Osteoblast (primary cell): Measurements from ENCODE around the gene DPEP2NB. TPM values are rescaled to one million over a fixed set of nuclear protein-coding genes. Genes with fewer than 3 reads are reported as not detected.

Experiments
- DNase-seq: peaks from one replicate; pipeline ENCODE4 v3.0.0; 2011; ENCODE audit warnings: low spot score, mixed read lengths; ENCODE audit not compliant: insufficient read length; ENCODE audit errors: missing footprints
- H2AFZ ChIP-seq: 2 replicates; pipeline ENCODE4 v1.6.0; 2011; ENCODE audit warnings: mild to moderate bottlenecking, low read length
- H3K27ac ChIP-seq: 2 replicates; pipeline ENCODE4 v1.5.1; 2011; ENCODE audit warnings: mild to moderate bottlenecking, low read depth, low read length, moderate library complexity
- H3K27me3 ChIP-seq: 2 replicates; pipeline ENCODE4 v1.6.0; 2012; ENCODE audit warnings: mild to moderate bottlenecking, control low read depth, inconsistent platforms, low read length, moderate library complexity; ENCODE audit not compliant: insufficient read depth
- H3K36me3 ChIP-seq: 2 replicates; pipeline ENCODE4 v1.5.1; 2011; ENCODE audit warnings: mild to moderate bottlenecking, low read length, control low read depth, moderate library complexity; ENCODE audit not compliant: insufficient read depth
- H3K4me1 ChIP-seq: 2 replicates; pipeline ENCODE4 v1.5.1; 2011; ENCODE audit warnings: mild to moderate bottlenecking, low read length, control low read depth, moderate library complexity; ENCODE audit not compliant: insufficient read depth
- H3K4me2 ChIP-seq: 2 replicates; pipeline ENCODE4 v1.6.0; 2011; ENCODE audit warnings: mild to moderate bottlenecking, low read length; ENCODE audit not compliant: insufficient read depth
- H3K4me3 ChIP-seq: fragments of 200-600 bp; sonication (generic); 3 replicates; pipeline ENCODE4 v1.5.1; 2012; ENCODE audit warnings: mild to moderate bottlenecking, low read length, inconsistent platforms; ENCODE audit not compliant: insufficient read depth
- H3K79me2 ChIP-seq: 2 replicates; pipeline ENCODE4 v1.6.0; 2012; ENCODE audit warnings: mild to moderate bottlenecking, low read length, control low read depth, inconsistent platforms; ENCODE audit not compliant: insufficient read depth
- H3K9me3 ChIP-seq: 2 replicates; pipeline ENCODE4 v1.5.1; 2011; ENCODE audit warnings: low read depth, low read length, control low read depth
- H4K20me1 ChIP-seq: 2 replicates; pipeline ENCODE4 v1.6.0; 2012; ENCODE audit warnings: mild to moderate bottlenecking, low read length, control low read depth; ENCODE audit not compliant: insufficient read depth
- CTCF ChIP-seq: IDR thresholded peaks from 2 replicates; pipeline ENCODE4 v1.5.1; 2011; ENCODE audit warnings: mild to moderate bottlenecking, low read depth, low read length, moderate library complexity; ENCODE audit errors: extremely low read depth
- total RNA-seq: library from RNA; depleted of rRNA; stranded (reverse); fragments of >200 nt; gene quantifications from 2 replicates; pipeline ENCODE4 v1.2.3, GENCODE V29; 2012

DPEP2NB gene
- total RNA-seq, 1 donor, result not detected

- Histone ChIP-seq H2AFZ (no peak overlapping the region), H3K27ac (no peak overlapping the region)
Observed at GRCh38 chr16:68028996-68029395, 13.3 kb upstream of the DPEP2NB start.

GRCh38 chr16:68022728-68023537, 7.2 kb upstream of the DPEP2NB start, which contains the start of the genes DDX28 and DUS2:
Gene DDX28 (minus strand): TSS chr16:68023232. CDS start chr16:68023202, 30 bp downstream.
Gene DUS2 (plus strand): TSS chr16:68023284. CDS start chr16:68038024, 14,740 bp downstream.
- Histone ChIP-seq H2AFZ (peak within 1 kb of the TSS; percentile 99), H3K9me3 (no peaks in the 10 kb centered on the region), H3K79me2 (peaks cover 37% of the 10 kb centered on the region), H3K27me3 (no peaks in the 10 kb centered on the region), H3K4me2 (peak within 1 kb of the TSS; percentile 93), H3K27ac (peak within 1 kb of the TSS; percentile 89), H3K4me1 (peaks cover 16% of the 10 kb centered on the region), H4K20me1 (no peaks in the 10 kb centered on the region), H3K4me3 (peak within 1 kb of the TSS; percentile 95), H3K36me3 (peaks cover 16% of the 10 kb centered on the region)
- TF ChIP-seq CTCF, result no peak
- peak; percentile 97 for DNase-seq

More at GRCh38 chr16:68028996-68029395, 13.3 kb upstream of the DPEP2NB start:
- Histone ChIP-seq H3K4me3 (no peak overlapping the region), H3K79me2 (peaks cover 9% of the 10 kb centered on the region), H3K4me1 (peaks cover 24% of the 10 kb centered on the region), H4K20me1 (peaks cover 6% of the 10 kb centered on the region), H3K27me3 (no peaks in the 10 kb centered on the region), H3K36me3 (peaks cover 13% of the 10 kb centered on the region), H3K9me3 (no peaks in the 10 kb centered on the region), H3K4me2 (no peak overlapping the region)
- no peak for TF ChIP-seq CTCF
- no peak for DNase-seq

GRCh38 chr16:68022278-68022727, 6.6 kb upstream of the DPEP2NB start:
- Histone ChIP-seq H3K79me2 (peaks cover 36% of the 10 kb centered on the region), H3K9me3 (no peaks in the 10 kb centered on the region), H3K36me3 (peaks cover 10% of the 10 kb centered on the region), H4K20me1 (no peaks in the 10 kb centered on the region), H3K4me2 (peak overlapping the region; percentile 93), H3K4me1 (peaks cover 16% of the 10 kb centered on the region), H3K4me3 (peak overlapping the region; percentile 95), H3K27ac (peak overlapping the region; percentile 89), H2AFZ (peak overlapping the region; percentile 99), H3K27me3 (no peaks in the 10 kb centered on the region)
- TF ChIP-seq CTCF, result no peak
- DNase-seq, result peak; percentile 43

- Histone ChIP-seq H3K36me3 (peaks cover 9% of the 10 kb centered on the region), H3K79me2 (peaks cover 36% of the 10 kb centered on the region), H3K27ac (no peak overlapping the region), H3K9me3 (no peaks in the 10 kb centered on the region), H2AFZ (no peak overlapping the region), H3K4me2 (peak overlapping the region; percentile 93), H3K4me3 (no peak overlapping the region), H4K20me1 (no peaks in the 10 kb centered on the region), H3K27me3 (no peaks in the 10 kb centered on the region), H3K4me1 (peaks cover 16% of the 10 kb centered on the region)
- TF ChIP-seq CTCF, result no peak
- no peak for DNase-seq
Observed at GRCh38 chr16:68021490-68021889, 5.8 kb upstream of the DPEP2NB start.
